ENCODE results near the gene GALNT18.

DNA sequence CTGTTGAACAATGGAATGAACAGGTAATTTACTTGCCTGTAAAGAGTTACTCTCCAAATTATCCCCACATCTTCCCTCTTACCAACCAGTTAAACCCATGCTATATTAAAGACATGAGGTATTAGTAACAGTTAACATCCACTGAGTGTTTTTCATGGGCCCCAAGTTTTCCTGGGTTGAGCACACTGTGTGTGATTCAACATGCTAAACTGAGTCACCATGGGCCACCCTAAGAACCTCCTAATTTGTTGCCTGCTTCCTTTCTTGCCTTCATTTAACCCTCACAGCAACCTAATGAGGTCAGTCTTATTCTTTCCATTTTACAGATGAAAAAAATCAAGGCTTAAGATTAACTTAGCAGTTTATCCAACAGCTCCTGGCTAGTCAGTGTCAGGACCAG, 51.0 kb downstream of the GALNT18 start:
- TF ChIP-seq CTCF (IDR thresholded peaks at IDR 0.05; ENCODE audit: insufficient read depth, low read length, poor library complexity, severe bottlenecking) (no peak), EZH2phosphoT487 (conservative IDR thresholded peaks at IDR 0.05; ENCODE audit: low read length) (no peak)

Measured in SU-DHL-6 (cell line).